ENCODE data around the gene NUP42.
A peak's percentile ranks its signal among the peaks of the same experiment; 100 is the strongest.
"Not testable (repeated sequence)": the region's sequence is repeated elsewhere in the genome, so short reads cannot be mapped to it uniquely, and the experiment has no call there.

Gene NUP42, protein sequence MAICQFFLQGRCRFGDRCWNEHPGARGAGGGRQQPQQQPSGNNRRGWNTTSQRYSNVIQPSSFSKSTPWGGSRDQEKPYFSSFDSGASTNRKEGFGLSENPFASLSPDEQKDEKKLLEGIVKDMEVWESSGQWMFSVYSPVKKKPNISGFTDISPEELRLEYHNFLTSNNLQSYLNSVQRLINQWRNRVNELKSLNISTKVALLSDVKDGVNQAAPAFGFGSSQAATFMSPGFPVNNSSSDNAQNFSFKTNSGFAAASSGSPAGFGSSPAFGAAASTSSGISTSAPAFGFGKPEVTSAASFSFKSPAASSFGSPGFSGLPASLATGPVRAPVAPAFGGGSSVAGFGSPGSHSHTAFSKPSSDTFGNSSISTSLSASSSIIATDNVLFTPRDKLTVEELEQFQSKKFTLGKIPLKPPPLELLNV

DNA sequence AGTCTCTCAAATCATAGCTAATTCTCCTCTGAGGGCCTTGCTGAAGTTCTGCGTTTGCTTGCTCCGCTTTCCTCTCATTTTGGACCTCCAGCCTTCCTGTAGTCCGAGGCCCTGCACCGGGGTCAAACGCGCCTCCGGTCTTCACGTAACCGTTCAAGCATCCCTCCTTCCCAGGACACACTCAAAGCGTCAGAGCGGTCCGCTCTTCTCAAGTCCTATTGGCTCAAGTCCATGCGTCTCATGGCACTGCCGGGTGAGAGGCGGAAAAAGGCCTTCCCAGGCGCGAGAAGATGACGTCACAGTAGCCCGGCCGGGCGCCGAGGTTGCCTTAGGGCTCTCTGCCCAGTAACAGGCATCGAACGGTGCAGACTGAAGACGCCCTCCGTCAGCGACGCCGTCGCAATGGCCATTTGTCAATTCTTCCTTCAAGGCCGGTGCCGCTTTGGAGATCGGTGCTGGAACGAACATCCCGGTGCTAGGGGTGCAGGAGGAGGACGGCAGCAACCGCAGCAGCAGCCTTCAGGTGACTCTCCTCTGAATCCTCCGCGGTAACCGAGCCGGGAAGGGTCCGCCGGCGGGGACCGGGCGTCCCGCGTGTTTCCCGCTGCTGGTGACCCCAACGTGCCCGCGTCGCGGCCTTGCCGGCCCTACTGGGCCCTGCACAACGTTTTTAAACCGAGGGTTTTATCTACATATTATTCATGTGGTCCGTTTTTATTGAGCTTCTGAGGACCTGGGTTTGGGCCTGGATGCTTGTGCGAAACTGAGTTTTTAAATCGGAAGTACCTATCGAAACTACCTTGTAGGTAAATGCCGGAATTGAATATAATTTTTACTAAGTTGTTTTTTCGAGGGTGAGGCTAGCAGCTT, at the start of gene NUP42:
Gene NUP42, plus strand, starts transcription at position 365 of the 870 bp plus-strand sequence. Its CDS starts 38 bp downstream, at position 403.
- FAIRE-seq: peak; percentile 76

DNA sequence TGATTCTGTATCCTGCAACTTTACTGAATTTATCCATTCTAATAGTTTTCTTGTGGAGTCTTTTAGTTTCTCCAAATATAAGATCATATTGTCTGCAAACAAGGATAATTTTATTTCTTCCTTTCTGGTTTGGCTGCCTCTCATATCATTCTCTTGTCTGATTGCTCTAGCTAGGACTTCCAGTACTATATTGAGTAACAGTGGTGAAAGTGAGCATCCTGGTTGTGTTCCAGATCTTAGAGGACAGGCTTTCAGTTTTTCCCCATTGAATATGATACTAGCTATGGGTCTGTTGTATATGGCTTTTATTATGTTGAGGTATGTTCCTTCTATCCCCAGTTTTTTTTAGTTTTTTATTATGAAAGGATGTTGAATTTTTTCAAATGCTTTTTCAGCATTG, 48.1 kb upstream of the NUP42 start:
- FAIRE-seq: no peak

DNA sequence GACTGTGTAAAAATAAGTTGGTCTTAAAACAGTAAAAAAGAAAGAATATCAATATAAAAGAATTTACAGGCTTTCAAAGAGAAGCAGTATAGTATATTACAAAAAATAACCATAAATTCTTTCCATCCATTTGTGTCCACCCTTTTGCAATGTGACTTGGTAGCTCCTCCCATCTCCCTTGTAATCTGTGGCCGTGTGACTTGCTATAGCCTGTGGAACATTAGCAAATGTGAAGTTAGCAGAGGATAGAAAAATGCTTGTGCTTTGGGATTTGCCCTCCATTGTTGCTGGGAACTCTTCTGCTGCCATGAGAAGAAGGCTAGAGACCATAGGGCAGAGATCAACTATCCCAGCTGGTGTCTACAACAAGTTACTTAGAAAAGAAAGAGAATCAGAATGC, 46.1 kb upstream of the NUP42 start:
- FAIRE-seq: no peak

DNA sequence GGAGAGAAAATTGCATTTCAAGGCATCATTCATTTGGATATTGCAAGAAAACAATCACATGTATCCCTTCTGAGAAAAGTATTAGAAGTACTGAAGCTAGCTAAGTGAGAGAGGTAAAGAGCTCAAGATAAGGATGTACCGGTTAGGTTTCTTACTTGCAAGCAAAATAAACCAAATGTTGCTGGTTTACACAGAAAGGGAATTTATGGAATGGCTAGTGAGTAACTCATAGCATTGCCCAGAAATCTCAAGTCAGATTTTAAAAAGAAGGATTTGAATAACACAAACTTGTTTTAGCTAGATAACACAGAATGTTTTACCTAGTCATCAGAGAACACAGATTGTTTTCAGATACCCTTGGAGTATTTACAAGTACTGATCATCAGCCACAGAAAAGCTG, 45.6 kb upstream of the NUP42 start:
- FAIRE-seq: no peak

DNA sequence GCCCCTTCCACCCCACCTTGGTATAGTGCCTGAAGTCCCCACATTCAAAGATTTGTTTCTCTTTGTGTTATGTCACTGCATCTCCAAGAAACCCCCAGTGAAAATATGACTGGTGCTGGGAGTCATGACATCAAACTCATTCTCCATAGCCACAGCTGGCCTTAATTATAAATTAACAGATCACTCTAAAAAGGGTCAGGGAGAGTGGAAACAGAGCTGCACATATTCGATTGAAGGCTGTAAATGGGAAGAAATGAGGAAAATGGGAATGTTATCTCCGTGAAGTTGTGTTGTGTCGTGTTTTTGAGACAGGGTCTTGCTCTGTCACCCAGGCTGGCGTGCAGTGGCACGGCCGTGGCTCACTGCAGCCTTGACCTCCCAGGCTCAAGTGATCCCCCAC, 24.2 kb upstream of the NUP42 start:
- no peak for FAIRE-seq

DNA sequence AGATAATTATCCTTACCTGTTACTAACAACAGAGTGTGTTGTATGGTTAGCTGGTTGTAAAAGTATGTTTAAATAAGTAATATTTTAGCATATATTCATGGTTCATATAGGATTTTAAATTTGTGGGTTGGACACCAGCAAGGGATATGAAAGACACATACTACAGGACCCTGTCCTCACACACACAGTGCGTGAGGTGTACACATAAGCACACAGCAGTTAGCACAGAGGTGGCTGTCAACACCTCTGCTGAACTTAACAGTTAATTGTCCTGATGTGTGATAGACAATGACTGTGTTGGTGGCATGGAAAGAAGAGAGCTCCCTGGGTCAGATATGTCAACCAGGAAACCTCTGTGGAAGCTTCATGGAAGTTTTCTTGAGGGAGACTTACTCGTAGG, 23.3 kb upstream of the NUP42 start:
- no peak for FAIRE-seq

DNA sequence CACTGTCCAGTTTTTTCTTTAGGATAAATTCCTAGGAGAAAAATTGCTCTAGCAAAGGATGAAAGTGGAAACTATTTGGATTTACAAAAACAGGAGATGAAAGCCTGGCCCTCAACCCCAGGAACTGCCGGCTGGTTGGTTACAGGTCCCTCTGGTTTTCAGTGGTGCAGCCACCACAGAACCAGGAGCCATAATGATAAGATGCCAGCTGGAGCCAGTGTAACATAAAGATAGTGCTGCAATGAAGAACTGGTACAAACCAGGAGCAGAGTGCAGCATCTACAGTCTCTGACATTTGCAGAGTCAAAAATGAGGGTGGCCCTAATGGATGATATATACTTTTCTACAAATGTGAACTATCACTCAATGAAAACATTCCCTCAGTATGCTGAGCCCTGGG, 20.4 kb upstream of the NUP42 start:
- FAIRE-seq: no peak

DNA sequence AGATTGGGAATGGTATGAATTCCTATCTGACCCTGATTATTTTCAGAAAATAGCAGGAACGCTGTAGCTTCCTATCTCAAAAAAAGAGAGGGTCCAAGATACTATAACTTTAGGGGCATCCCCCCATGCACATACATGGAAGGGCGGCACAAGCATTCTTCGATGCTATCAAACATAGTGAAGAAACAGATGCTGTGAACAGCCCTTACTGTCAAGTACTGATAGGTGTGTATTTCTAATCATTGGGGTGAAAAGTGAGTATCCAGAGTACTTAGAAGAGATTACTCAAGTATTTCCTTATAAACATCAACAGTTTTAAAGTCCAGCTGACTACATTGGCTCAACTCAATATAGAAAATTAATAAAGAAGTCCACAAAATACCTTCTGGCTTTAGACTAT, 17.0 kb upstream of the NUP42 start:
- no peak for FAIRE-seq

DNA sequence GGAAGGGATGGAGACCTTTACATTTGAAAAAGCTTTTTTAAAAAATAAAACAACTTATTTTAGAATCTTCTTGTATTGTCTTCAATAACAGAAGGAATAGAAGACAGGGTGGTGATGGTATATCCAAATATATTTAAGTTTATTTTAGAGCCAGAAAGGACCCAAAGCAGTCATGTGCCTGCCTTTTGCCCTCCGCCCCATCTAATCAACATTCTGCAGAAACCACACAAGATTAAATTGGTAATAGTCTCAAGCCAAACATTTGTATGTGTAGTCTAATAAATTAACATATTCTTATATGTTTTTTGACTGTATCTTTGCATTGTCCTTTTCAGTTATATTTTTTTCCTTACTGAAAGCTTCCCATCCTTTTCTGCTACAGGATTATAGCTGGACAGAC, 16.5 kb upstream of the NUP42 start:
- no peak for FAIRE-seq

DNA sequence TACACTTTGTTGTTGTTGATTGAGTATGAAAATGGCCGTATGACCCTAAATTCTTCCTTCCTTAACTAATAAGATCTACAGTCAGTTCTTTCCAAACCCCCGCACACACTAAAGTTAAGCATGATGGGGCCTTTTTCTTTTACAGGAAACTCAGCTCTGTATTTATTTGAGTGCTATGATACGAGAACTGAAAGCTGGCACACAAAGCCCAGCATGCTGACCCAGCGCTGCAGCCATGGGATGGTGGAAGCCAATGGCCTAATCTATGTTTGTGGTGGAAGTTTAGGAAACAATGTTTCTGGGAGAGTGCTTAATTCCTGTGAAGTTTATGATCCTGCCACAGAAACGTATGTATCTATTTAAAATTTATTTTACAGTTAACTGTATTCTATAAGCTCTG, 14.2 kb upstream of the NUP42 start:
- no peak for FAIRE-seq

DNA sequence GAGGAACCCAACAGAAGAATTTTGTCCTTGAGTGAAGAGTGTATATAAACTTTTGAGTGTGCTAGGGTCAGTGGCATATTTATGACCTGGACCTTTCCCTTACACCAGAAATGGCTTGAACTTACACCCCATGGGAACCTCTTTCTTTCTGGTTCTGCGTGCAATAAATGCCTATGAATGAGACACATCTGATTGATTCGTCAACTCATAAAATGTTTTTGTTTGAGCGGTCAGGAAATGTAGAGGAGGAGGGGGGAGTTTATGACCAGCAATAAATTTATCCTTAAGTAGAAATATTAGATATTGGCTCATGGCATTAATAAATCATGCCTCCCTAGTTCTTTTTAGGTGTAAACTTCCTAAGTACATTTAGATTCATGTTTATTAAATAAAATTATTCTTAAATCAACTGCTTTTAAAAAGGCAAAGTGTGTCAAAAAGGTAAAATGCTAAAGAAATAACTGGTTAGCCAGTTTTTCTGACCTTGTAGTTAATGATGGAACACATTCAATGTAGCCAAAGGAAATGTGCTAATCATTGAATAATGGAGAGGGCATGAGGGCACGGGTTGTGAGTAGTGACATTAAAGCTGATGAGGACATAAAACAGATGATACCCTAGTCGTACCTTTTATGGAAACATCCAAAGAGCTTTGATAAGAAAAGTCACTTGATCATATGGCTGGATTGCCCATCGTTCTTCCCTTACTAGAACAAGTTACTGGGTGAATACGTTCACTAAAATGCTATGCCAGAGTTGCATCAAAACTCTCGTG, 13.6 kb upstream of the NUP42 start:
- no peak for FAIRE-seq

DNA sequence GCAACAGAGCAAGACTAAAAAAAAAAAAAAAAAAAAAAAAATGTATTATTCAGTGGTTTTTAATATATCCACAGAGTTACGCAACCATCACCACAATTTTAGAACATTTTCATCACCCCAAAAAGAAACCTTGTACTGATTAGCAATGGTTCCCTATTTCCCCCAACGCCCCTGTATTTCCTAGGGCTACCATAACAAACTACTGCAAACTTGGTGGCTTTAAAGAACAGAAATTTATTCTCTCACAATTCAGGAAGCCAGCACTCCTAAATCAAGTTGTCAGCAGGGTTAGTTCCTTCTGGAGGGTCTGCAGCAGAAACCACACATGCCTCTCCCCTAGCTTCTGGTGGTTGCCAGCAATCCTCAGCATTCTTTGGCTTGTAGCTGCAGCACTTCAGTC, 5.9 kb upstream of the NUP42 start:
- FAIRE-seq: no peak

DNA sequence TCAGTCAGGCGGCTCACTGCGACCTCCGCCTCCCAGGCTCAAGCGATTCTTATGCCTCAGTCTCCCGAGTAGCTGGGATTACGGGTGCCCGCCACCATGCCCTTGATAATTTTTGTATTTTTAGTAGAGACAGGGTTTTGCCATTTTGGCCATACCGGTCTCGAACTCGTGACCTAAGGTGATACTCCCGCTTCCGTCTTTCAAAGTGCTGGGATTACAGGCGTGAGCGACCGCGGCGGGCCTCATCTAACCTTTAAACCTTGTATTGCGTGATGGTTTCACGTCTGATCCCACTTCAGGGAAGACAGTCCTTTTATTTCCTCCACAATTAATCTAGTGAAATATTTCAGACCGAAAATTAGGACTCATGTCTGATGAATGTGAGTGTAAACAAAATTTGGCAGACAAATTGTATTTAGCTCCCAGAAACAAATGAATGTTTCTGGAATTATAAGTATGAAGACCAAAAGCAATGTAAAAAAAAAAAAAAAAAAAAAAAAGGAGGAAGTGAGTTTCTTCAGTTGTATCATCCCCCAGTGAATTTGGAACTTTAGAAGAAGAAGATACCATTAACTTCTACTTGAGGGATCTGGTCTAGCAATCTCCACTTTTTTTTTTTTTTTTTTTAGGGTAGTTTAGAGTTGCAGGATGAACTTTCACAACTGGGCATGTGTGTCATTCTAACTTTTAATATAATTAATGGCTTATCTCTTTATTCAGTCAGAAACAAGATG, 1.6 kb downstream of the NUP42 start:
- no peak for FAIRE-seq

DNA sequence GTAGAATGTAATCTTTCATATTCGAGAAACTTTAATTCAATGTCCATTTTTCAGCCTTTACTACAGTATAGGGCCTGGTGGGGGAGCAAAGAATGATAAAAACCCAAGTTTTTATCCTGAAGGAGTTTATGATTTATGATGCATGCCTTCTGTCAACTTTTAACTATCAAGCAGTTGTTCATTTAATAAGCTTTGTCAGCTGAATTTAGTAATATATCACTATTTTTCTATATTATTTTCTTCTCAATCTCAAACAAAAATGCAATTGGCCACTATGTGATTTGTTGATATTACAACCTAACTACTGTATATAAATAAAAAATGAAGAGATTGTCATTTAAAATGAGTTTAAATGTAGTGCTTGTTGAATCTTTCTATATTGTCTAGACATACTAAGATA, 2.4 kb downstream of the NUP42 start:
- no peak for FAIRE-seq

DNA sequence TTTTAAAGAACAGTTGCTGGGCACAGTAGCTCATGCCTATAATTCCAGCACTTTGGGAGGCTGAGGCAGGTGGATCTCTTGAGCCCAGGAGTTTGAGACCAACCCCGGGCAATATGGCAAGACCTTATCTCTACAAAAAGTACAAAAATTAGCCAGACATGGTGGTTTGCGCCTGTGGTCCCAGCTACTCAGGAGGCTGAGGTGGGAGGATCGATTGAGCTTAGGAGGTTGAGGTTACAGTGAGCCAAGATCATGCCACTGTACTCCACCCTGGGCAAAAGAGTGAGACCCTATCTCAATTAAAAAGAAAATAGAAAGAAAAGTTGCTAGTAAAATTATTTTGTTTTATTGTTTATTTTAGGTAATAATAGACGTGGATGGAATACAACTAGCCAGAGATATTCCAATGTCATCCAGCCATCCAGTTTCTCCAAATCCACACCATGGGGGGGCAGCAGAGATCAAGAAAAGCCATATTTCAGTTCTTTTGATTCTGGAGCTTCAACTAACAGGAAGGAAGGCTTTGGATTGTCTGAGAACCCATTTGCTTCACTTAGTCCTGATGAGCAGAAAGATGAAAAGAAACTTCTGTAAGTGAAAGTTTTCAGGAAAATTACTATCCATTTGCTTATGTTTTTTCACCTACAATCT, 3.0 kb downstream of the NUP42 start:
- FAIRE-seq: no peak

DNA sequence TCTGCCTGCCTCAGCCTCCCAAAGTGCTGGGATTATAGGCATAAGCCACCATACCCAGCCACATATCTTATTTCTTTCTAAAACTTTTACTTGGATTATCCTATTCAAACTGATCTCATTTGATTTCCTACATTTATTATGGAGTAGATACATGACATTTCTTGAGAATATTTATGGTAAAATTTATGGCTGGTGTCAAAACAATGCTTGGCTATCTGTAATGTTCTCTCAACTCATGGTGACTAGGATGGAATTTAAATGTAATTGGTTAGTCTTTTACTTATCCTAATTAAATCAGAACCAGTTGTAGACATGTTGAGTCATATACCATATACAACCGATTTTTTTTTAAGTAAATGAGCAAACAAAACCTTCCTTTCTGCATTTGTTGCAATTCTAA, 4.1 kb downstream of the NUP42 start:
- no peak for FAIRE-seq

DNA sequence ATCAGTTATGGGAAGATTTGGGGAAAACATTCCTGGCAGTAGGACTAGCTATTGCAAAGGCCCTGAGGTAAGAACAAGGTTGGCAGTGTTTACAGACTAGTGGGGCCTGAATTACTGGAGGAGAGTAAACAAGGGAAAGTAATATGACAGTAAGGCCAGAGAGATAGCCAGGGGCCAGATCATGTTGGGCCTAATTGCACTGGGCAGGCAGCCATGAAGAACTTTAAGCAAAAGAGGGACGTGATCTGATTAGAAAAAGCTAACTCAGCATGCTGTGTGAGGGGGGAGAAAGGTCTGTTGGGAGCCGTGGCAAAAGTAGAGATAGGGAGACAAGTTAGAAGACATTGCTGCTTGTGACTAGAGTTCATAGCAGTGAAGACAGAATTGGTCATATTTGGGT, 9.2 kb downstream of the NUP42 start:
- FAIRE-seq: no peak

DNA sequence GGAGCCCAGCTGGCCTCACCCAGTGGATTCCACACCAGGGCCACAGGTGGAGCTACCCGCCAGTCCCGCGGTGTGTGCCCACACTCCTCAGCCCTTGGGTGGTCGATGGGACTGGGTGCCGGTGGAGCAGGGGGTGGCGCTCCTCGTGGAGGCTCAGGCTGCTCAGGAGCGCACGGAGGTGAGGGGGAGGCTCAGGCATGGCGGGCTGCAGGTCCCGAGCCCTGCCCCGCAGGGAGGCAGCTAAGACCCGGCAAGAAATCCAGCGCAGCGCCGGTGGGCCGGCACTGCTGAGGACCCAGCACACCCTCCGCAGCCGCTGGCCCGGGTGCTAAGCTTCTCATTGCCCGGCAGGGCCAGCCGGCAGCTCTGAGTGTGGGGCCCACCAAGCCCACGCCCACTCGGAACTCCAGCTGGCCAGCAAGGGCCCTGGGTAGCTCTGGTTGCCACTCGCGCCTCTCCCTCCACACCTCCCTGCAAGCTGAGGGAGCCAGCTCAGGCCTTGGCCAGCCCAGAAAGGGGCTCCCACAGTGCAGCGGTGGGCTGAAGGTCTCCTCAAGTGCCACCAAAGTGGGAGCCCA, 11.9 kb downstream of the NUP42 start:
- not testable (repeated sequence) for FAIRE-seq

DNA sequence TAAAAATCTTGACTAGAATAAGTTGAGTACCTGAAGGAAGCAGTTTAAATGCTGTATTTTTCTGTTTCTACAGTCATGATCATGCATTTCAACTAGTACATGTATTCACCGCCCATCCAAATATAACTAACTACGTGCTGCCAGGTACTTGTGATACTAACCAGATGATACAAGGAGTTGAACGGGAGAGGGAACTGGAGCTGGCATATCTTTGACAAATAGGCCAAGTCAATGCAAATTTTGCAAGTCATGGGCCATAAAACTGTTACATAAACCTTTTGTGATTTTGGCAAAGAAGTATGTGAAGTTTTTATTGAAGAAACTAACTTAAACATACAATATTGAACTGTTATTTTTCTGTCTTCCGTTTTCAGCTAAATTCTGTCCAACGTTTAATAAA, 14.5 kb downstream of the NUP42 start:
- FAIRE-seq: no peak

DNA sequence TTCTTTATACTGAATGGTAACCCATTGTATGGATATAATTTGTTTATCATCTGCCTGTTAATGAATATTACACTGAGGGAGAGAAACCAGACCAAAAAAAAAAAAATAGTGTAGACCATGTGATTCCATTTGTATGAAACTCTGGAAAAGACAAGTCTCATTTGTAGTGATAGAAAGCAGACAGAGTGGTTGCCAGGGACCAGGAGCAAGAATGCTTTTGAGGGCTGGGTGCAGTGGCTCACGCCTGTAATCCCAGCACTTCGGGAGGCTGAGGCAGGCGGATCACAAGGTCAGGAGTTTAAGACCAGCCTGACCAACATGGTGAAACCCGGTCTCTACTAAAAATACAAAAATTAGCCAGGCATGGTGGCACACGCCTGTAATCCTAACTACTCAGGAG, 15.9 kb downstream of the NUP42 start:
- FAIRE-seq: not testable (repeated sequence)

DNA sequence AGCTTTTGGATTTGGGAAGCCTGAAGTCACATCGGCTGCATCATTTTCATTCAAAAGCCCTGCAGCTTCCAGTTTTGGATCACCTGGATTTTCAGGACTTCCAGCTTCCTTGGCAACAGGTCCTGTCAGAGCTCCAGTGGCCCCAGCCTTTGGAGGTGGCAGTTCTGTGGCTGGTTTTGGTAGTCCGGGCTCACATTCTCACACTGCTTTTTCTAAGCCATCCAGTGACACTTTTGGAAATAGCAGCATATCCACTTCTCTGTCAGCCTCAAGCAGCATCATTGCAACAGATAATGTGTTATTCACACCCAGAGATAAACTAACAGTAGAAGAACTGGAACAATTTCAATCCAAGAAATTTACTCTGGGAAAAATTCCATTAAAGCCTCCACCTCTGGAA, 18.5 kb downstream of the NUP42 start:
- no peak for FAIRE-seq

DNA sequence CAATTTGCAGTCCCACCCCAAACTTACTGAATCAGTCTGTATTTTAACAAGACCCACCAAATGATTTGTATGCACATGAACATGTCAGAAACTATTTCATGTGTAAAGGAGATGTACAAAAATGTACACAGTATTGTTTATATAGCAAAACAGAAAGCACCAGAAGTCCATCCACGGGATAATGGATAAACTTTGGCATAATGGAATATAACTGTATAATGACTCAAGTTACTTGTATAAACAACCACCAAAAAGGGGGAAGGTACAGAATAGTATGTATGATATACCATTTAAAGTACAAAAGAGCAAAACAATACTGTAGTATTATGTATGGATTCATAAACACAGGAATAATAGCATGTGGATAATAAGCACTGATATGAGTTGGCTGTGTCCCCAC, 22.4 kb downstream of the NUP42 start:
- FAIRE-seq: no peak
